Uterus (tissue), 2 donors: Measurements from ENCODE around the gene HLA-DRB1.

Source experiments
- CTCF ChIP-seq, 4 experiments: fragments of 200-600 bp in 2 of 4; fragments of 450-650 bp in 2 of 4; sonication (generic) in 2 of 4; IDR thresholded peaks; one replicate each; pipeline ENCODE4 v1.5.1; 2016 to 2019; ENCODE audit warnings: antibody characterized with exemption in 4 of 4, mild to moderate bottlenecking in 2 of 4, moderate library complexity in 1 of 4
- POLR2A ChIP-seq, 2 donors: fragments of 450-650 bp; IDR thresholded peaks; one replicate each; pipeline ENCODE4 v1.6.1; 2016; ENCODE audit warnings: antibody characterized with exemption in 2 of 2, mild to moderate bottlenecking in 1 of 2, moderate library complexity in 1 of 2

DNA sequence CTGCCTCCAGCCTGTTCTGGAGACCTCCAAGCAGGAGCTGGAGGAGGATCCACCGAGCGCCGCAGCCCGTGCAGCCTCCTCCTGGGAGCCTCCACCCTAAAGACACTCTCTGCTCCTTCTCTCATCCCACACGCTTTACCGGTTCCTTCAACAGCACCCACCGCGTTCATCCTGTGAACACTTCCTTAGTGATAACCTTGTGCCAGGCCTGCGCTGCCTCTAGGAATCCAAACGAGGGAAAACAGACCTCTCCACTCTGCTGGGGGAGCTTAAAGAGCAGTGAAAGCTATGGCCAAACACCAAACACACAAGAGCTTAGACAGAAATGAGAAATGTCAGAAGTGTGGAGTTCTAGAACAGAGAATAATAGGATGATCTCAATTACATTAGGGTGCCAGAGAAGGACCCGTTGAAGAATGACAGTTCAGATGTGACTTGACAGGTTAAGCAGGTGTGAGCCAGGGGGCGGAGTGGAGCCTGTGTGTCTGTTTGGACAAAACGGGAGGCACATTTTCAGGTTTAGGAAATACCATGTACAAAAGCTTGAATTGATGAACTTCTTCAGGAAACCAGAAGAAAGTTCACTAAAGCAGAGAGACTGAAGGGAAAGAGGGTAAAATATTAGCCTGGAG is 31.1 kb downstream of the HLA-DRB1 start:
- TF ChIP-seq CTCF (IDR thresholded peaks at IDR 0.05) (no peak), POLR2A (IDR thresholded peaks at IDR 0.05) (no peak)
